ENCODE measurements around the gene TRAK1.

The TRAK1 gene

DNA sequence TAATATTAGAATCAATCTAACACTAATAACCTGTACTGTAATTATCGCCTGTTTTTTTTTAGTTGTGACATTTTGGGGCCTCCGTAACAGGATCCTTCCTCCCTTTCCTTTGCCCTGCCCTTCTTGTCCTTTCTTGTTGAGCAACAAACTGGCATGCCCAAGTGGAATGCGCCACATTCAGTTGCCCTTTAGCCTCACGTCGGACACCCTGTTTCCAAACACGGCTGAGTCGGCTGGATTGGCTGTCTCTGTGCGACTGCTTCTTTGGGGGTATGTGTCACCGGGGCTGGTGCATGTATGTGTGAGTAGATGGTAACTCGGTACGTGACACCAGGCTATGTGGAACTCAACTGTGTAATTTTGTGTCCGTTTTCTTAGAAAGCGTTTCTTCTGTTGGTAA, 24.1 kb downstream of the TRAK1 start:
- TF ChIP-seq, protein P1, sequence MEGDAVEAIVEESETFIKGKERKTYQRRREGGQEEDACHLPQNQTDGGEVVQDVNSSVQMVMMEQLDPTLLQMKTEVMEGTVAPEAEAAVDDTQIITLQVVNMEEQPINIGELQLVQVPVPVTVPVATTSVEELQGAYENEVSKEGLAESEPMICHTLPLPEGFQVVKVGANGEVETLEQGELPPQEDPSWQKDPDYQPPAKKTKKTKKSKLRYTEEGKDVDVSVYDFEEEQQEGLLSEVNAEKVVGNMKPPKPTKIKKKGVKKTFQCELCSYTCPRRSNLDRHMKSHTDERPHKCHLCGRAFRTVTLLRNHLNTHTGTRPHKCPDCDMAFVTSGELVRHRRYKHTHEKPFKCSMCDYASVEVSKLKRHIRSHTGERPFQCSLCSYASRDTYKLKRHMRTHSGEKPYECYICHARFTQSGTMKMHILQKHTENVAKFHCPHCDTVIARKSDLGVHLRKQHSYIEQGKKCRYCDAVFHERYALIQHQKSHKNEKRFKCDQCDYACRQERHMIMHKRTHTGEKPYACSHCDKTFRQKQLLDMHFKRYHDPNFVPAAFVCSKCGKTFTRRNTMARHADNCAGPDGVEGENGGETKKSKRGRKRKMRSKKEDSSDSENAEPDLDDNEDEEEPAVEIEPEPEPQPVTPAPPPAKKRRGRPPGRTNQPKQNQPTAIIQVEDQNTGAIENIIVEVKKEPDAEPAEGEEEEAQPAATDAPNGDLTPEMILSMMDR (IDR thresholded peaks at IDR 0.05; ENCODE audit: borderline replicate concordance, control extremely low read depth, extremely low read depth, insufficient read depth, missing control alignments), result no peak
- in situ Hi-C loops (cut with MboI; ENCODE audit: low sequenced_read_pairs, unreplicated experiment), result loop anchor here (5.0 to 25.0 kb wide), 3 partner anchors 102 to 322 kb away; no protein-coding TSS in a partner anchor
- no peak for DNase-seq (ENCODE audit: low spot score)

DNA sequence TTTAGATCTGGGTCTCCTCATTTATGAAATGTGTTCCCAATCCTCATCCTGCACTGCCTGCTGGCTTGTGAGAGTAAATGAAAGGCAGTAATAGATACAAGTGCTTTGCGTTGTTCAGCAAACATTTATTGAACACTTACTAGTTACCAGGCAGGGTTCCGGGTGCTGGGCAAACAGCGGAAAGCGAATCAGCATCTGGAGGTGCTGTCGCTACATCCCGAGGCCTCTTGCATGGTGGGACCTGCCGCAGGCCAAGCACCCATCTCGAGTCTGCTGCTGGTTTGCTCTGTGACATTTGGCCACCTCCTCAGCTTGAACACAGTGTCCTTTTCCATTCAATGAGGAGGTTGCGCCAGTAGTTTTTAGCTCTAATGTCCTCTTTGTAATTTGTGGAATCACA, 24.8 kb downstream of the TRAK1 start:
- TF ChIP-seq, protein P1 (IDR thresholded peaks at IDR 0.05; ENCODE audit: borderline replicate concordance, control extremely low read depth, extremely low read depth, insufficient read depth, missing control alignments), result no peak
- in situ Hi-C loops (cut with MboI; ENCODE audit: low sequenced_read_pairs, unreplicated experiment), result loop anchor here (5.0 to 25.0 kb wide), 3 partner anchors 101 to 321 kb away; no protein-coding TSS in a partner anchor
- no peak for DNase-seq (ENCODE audit: low spot score)

DNA sequence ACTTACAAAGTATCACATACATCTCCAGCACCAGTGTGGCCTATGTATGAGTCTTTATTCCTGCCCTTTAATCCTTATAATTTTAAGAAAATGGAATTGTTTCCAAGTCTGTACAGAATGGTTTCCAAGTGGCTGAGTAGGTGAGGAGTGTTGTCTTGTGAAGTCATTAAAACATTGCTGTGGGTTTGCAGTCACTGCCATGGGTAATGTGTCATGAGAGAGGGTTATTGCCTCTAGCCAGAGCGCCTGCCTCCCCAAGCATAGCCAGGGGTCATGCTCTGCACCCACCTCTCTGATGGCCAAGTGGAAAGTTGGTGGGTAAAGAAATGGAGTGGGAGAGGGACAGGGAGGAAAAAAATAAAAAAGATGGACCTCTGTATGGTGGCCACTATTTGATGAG, 25.3 kb downstream of the TRAK1 start:
- TF ChIP-seq, protein P1 (IDR thresholded peaks at IDR 0.05; ENCODE audit: borderline replicate concordance, control extremely low read depth, extremely low read depth, insufficient read depth, missing control alignments), result no peak
- DNase-seq (ENCODE audit: low spot score), result no peak
- in situ Hi-C loops (cut with MboI; ENCODE audit: low sequenced_read_pairs, unreplicated experiment), result loop anchor here (5.0 to 25.0 kb wide), 3 partner anchors 101 to 321 kb away; no protein-coding TSS in a partner anchor

DNA sequence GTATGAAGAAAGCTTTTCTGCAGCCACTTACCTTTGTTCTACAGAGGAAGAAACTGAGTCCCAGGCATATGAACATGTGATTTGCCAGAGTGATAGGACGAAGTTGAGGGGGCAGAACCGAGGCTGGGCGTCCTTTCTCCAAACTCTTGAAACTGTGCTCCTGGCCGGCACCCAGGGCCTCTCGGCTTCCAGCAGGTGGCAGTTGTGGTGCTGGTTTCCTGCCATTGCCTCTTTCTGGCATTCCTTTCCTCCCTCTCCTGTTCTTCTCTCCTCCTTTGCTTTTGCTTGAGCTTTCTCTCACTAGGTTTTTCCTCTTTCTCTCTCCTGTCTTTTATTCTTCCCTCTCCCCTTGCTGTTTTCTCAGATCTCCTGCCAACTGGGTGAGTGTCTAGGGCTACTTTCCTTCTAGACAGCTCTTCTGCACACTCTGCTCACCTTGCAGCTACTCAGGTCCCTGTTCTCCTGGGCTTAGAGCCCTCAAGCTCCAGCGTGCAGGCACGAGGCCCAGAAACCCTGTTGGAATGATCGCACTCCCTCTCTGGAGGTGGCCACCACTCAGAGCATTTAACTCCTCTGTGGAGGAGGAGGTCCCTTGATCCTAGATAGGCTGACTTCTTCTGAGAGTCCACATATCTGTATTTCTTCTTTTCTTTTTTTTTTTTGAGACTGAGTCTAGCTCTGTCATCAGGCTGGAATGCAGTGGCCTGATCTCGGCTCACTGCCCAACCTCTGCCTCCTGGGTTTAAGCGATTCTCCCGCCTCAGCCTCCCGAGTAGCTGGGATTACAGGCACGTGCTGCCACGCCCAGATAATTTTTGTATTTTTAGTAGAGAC, 26.2 kb downstream of the TRAK1 start:
- TF ChIP-seq, protein P1 (IDR thresholded peaks at IDR 0.05; ENCODE audit: borderline replicate concordance, control extremely low read depth, extremely low read depth, insufficient read depth, missing control alignments), result peak; percentile 26
- in situ Hi-C loops (cut with MboI; ENCODE audit: low sequenced_read_pairs, unreplicated experiment), result loop anchor here (5.0 to 25.0 kb wide), 3 partner anchors 100 to 320 kb away; no protein-coding TSS in a partner anchor
- no peak for DNase-seq (ENCODE audit: low spot score)

DNA sequence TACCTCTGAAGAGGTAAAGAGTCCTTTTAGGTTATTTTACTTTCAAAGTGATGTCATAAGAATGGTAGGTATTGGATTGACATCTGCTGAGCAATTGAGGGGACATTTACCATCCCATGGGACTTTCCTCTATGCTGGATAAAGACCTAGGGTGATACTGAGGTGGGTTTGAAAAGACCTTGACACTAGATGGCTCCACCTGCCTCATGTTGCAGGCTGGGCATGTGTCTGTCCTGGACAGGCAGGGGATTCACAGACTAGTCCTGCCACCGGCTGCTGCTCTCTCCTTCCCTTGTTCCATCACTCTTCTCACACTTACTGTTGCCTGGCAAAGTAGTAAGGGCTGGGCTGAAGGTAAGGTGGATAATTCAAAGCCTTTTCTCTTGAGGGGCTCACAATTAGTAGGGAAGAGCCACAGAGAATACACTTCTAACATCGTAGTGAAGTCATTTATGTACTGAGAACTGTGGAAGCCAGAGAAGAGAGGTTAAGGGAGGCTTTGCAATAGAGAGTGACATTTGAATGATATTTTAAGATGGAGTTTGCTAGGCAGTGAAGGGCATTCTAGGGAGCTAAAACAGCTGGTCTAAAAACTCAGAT, 27.7 kb downstream of the TRAK1 start:
- peak; percentile 86 for DNase-seq (ENCODE audit: low spot score)
- in situ Hi-C loops (cut with MboI; ENCODE audit: low sequenced_read_pairs, unreplicated experiment), result loop anchor here (5.0 to 25.0 kb wide), 3 partner anchors 98 to 318 kb away; no protein-coding TSS in a partner anchor
- TF ChIP-seq, protein P1 (IDR thresholded peaks at IDR 0.05; ENCODE audit: borderline replicate concordance, control extremely low read depth, extremely low read depth, insufficient read depth, missing control alignments), result peak; percentile 47

DNA sequence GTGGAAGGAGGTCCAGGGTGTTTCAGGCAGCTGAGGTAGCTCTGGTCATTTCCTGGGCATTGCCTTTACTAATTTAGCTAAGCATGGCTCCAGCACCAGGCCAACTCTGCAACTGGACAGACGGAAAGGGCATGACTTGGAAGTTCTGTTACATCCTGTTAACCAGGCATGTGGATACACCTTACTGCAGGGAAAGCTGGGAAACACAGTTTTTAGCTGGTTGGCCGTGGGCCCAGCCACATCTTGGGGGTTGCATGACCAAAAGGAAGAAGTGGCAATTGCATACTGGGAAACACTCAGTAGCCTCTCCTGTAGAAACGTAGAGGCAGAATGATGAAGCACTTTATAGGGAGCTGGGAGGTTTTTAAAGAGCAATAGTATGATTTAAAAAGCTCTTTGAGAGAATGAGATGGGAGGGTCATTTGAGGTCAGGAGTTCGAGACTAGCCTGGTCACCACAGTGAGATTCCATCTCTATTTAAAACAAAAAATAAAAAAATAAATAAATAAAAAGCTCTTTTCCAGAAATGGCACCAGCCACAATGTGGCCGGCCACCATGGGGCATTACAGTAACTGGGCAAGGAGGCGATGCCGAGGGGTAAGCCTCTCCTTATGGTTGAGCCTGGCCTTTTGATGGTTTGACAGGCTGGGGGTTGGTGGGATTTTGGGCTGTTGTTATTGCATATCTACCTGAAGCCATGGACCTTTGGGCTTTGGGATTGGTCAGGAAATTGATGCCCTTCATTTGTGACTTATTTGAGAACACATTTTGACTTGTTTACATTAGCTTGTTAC, 28.6 kb downstream of the TRAK1 start:
- in situ Hi-C loops (cut with MboI; ENCODE audit: low sequenced_read_pairs, unreplicated experiment), result loop anchor here (5.0 to 25.0 kb wide), 3 partner anchors 98 to 318 kb away; no protein-coding TSS in a partner anchor
- no peak for DNase-seq (ENCODE audit: low spot score)
- TF ChIP-seq, protein P1 (IDR thresholded peaks at IDR 0.05; ENCODE audit: borderline replicate concordance, control extremely low read depth, extremely low read depth, insufficient read depth, missing control alignments), result no peak

All from GM13976 (cell line).